ENCODE results near the gene CIZ1.

Gene CIZ1

DNA sequence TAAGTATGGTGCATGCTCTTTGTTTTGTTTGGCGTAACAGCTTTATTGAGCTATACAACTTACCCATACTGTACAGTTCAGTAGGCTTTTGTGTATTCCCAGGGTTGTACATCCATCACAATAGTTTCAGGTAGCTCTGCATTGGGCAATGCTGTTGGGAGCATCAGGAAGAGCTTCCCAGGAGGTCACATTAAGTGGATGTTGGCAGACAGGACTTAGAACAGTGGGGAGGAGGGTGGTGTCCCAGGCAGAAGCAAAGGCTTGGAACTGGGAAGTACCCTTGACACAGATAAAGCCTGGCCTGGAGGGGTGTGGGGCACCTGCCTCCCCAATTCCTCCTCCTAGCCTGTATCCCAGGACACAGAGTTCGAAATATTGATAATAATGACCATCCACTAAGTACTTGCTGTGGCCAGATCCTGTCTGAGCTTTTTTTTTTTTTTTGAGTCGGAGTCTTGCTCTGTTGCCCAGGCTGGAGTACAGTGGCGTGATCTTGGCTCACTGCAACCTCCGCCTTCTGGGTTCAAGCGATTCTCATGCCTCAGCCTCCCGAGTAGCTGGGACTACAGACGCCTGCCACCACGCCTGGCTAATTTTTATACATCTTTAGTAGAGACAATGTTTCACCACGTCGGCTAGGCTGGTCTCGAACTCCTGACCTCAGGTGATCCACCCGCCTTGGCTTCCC is 30.0 kb downstream of the CIZ1 start:
- CTCF ChIA-PET: interaction anchor here (1.1 to 1.9 kb wide), 6 partner anchors 9 to 45 kb away, joined by 3 to 5 read pairs (median 3); partner anchors contain the start of gene CIZ1
- H3K27ac ChIP-seq (ENCODE audit: insufficient read depth in 1 of 2, low read depth in 1 of 2, low read length in 2 of 2, poor library complexity in 1 of 2, severe bottlenecking in 2 of 2): no peak overlapping the region
- peak overlapping the region in 5 of 7 experiments; percentile 81 to 96 (median 87) for H3K4me3 ChIP-seq (ENCODE audit: control insufficient read depth in 1 of 7, extremely low read depth in 1 of 7, insufficient read depth in 4 of 7, low read depth in 2 of 7, low read length in 6 of 7)

DNA sequence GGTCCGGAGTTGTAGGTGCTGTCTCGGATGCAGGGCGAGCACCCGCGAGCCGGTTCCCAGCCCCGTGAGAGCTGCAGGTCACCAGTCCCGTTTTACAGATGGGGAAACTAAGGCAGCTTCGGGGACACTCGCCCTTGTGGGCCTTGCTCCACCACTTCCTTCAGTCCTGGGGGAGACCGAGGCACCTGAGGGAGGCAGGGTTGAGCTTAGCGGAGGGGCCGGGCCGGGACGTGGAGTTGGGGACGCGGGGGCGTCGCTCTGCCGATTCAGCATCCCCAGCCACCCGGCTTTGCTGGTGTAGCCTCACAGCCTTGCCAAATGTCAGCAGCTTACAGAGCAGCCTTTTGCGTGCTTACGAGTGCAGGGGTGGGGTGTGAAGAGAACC is 30.8 kb downstream of the CIZ1 start:
- ChIA-PET POLR2A (no interaction called here), CTCF (interaction anchor here (1.1 to 1.9 kb wide), 5 partner anchors 10 to 45 kb away, joined by 3 to 5 read pairs (median 3); partner anchors contain the start of gene CIZ1)
- H3K4me3 ChIP-seq (ENCODE audit: control insufficient read depth in 1 of 7, extremely low read depth in 1 of 7, insufficient read depth in 4 of 7, low read depth in 2 of 7, low read length in 6 of 7): peak overlapping the region; percentile 77 to 96 (median 85)
- WGBS (ENCODE audit: insufficient coverage): under 1% methylated on average over 17 of the region's 23 CpGs
- H3K27ac ChIP-seq (ENCODE audit: insufficient read depth in 1 of 2, low read depth in 1 of 2, low read length in 2 of 2, poor library complexity in 1 of 2, severe bottlenecking in 2 of 2): peak overlapping the region; percentile 50 to 87
- H3K4me1 ChIP-seq (ENCODE audit: control extremely low read depth in 1 of 4, control insufficient read depth in 4 of 4, insufficient read depth in 4 of 4, low read length in 3 of 4): peaks cover 6 to 19% (median 19%) of the 10 kb centered on the region in 4 experiments
- H3K36me3 ChIP-seq (ENCODE audit: control insufficient read depth in 4 of 4, insufficient read depth in 4 of 4, low read length in 3 of 4): peaks cover 7 to 31% (median 25%) of the 10 kb centered on the region in 4 experiments
- no peaks in the 10 kb centered on the region for H3K27me3 ChIP-seq (replicated peaks in 2 of 5; ENCODE audit: control insufficient read depth in 4 of 5, insufficient read depth in 5 of 5, low read length in 4 of 5)
- no peaks in the 10 kb centered on the region for H3K9me3 ChIP-seq (ENCODE audit: control extremely low read depth in 1 of 5, control insufficient read depth in 4 of 5, insufficient read depth in 2 of 5, low read depth in 1 of 5, low read length in 4 of 5)
- DNase-seq: peak in 2 of 3 donors; percentile 47 to 49

More for the DNA sequence above, 30.0 kb downstream of the CIZ1 start:
- POLR2A ChIA-PET: no interaction called here
- H3K9me3 ChIP-seq (ENCODE audit: control extremely low read depth in 1 of 5, control insufficient read depth in 4 of 5, insufficient read depth in 2 of 5, low read depth in 1 of 5, low read length in 4 of 5): no peaks in the 10 kb centered on the region
- no peak for DNase-seq
- peaks cover 6 to 19% (median 19%) of the 10 kb centered on the region in 4 experiments for H3K4me1 ChIP-seq (ENCODE audit: control extremely low read depth in 1 of 4, control insufficient read depth in 4 of 4, insufficient read depth in 4 of 4, low read length in 3 of 4)
- WGBS (ENCODE audit: insufficient coverage): 94% methylated on average over 6 of the region's 13 CpGs
- H3K36me3 ChIP-seq (ENCODE audit: control insufficient read depth in 4 of 4, insufficient read depth in 4 of 4, low read length in 3 of 4): peaks cover 7 to 38% (median 31%) of the 10 kb centered on the region in 4 experiments
- H3K27me3 ChIP-seq (replicated peaks in 2 of 5; ENCODE audit: control insufficient read depth in 4 of 5, insufficient read depth in 5 of 5, low read length in 4 of 5): no peaks in the 10 kb centered on the region

GRCh38 chr9:128159784-128160602 is 31.4 kb downstream of the CIZ1 start, which contains the start of gene BBLN:
TSS of gene BBLN (plus strand) at chr9:128160265. CDS start at chr9:128160408, 143 bp downstream.
- ChIA-PET CTCF (interaction anchor here (0.7 to 1.9 kb wide), 5 partner anchors 10 to 1062 kb away, joined by 3 to 5 read pairs (median 4); no protein-coding TSS in a partner anchor), POLR2A (interaction anchor here (1.1 kb wide), 1 partner anchor 17 kb away, joined by 3 read pairs; no protein-coding TSS in a partner anchor)
- Histone ChIP-seq H3K36me3 (ENCODE audit: control insufficient read depth in 4 of 4, insufficient read depth in 4 of 4, low read length in 3 of 4) (peaks cover 7 to 31% (median 25%) of the 10 kb centered on the region in 4 experiments), H3K9me3 (ENCODE audit: control extremely low read depth in 1 of 5, control insufficient read depth in 4 of 5, insufficient read depth in 2 of 5, low read depth in 1 of 5, low read length in 4 of 5) (no peaks in the 10 kb centered on the region), H3K4me1 (ENCODE audit: control extremely low read depth in 1 of 4, control insufficient read depth in 4 of 4, insufficient read depth in 4 of 4, low read length in 3 of 4) (peaks cover 6 to 19% (median 19%) of the 10 kb centered on the region in 4 experiments), H3K27ac (ENCODE audit: insufficient read depth in 1 of 2, low read depth in 1 of 2, low read length in 2 of 2, poor library complexity in 1 of 2, severe bottlenecking in 2 of 2) (peak within 1 kb of the TSS; percentile 50 to 87), H3K4me3 (ENCODE audit: control insufficient read depth in 1 of 7, extremely low read depth in 1 of 7, insufficient read depth in 4 of 7, low read depth in 2 of 7, low read length in 6 of 7) (peak within 1 kb of the TSS; percentile 77 to 96 (median 85)), H3K27me3 (replicated peaks in 2 of 5; ENCODE audit: control insufficient read depth in 4 of 5, insufficient read depth in 5 of 5, low read length in 4 of 5) (no peaks in the 10 kb centered on the region)
- DNase-seq: peak; percentile 84 to 89 (median 89)
- WGBS (ENCODE audit: insufficient coverage): under 1% methylated on average over 53 of the region's 77 CpGs

DNA sequence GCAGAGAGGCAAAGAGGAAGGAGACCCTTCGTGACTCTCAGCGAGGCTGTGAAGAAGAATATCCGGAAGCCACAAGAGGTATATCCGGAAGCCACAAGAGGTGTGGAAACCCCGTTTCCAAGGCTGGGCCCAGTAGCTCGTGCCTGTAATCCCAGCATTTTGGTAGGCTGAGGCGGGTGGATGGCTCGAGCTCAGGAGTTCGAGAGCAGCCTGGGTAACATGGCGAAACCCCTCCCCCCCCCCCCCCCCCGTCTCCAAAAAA is 31.9 kb downstream of the CIZ1 start:
- H3K4me3 ChIP-seq (ENCODE audit: control insufficient read depth in 1 of 7, extremely low read depth in 1 of 7, insufficient read depth in 4 of 7, low read depth in 2 of 7, low read length in 6 of 7): peak overlapping the region; percentile 59 to 85 (median 67)
- ChIA-PET POLR2A (interaction anchor here (1.1 kb wide), 1 partner anchor 16 kb away, joined by 3 read pairs; no protein-coding TSS in a partner anchor), CTCF (interaction anchor here (0.7 to 1.9 kb wide), 4 partner anchors 28 to 1063 kb away, joined by 3 to 5 read pairs (median 4); no protein-coding TSS in a partner anchor)
- H3K27ac ChIP-seq (ENCODE audit: insufficient read depth in 1 of 2, low read depth in 1 of 2, low read length in 2 of 2, poor library complexity in 1 of 2, severe bottlenecking in 2 of 2): peak overlapping the region in 1 of 2 experiments; percentile 83
- H3K27me3 ChIP-seq (replicated peaks in 2 of 5; ENCODE audit: control insufficient read depth in 4 of 5, insufficient read depth in 5 of 5, low read length in 4 of 5): no peaks in the 10 kb centered on the region
- peaks cover 6 to 19% (median 19%) of the 10 kb centered on the region in 4 experiments for H3K4me1 ChIP-seq (ENCODE audit: control extremely low read depth in 1 of 4, control insufficient read depth in 4 of 4, insufficient read depth in 4 of 4, low read length in 3 of 4)
- H3K9me3 ChIP-seq (ENCODE audit: control extremely low read depth in 1 of 5, control insufficient read depth in 4 of 5, insufficient read depth in 2 of 5, low read depth in 1 of 5, low read length in 4 of 5): no peaks in the 10 kb centered on the region
- WGBS (ENCODE audit: insufficient coverage): 22% methylated on average over 10 of the region's 11 CpGs
- DNase-seq: peak; percentile 42 to 83 (median 79)
- peaks cover 7 to 27% (median 22%) of the 10 kb centered on the region in 4 experiments for H3K36me3 ChIP-seq (ENCODE audit: control insufficient read depth in 4 of 4, insufficient read depth in 4 of 4, low read length in 3 of 4)

DNA sequence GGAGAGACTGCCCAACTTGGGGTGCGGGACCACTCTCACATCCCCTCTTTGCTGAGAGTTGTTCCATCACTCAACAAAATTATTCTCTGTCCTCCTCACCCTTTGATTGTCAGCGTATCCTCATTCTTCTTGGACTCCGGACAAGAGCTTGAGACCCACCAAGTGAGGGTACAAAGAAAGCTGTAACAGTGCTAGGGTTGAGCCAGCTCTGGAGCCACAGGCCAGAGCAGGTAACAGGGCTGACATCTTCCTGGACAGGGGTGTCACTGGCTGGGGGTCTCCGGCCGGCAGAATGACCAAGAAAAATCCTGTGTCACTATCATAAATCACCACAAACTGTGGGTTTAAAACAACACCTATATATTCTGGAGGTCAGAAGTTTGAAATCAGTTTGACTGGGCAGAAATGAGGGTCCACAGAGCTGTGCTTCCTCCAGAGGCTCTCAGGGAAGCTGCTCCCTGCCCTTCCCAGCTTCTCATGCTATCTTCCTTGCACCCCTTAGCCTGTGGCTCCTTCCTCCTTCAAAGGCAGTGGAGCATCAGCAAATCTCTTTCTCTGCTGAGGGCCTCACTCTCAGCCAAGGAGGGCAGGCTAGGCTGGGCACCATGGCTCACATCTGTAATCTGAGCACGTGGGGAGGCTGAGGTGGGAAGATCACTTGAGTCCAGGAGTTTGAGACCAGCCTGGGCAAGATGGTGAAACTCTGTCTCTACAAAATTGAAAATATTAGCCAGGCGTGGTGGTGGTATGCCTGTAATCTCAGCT is 35.5 kb downstream of the CIZ1 start:
- Histone ChIP-seq H3K4me3 (ENCODE audit: control insufficient read depth in 1 of 7, extremely low read depth in 1 of 7, insufficient read depth in 4 of 7, low read depth in 2 of 7, low read length in 6 of 7) (no peak overlapping the region), H3K27ac (ENCODE audit: insufficient read depth in 1 of 2, low read depth in 1 of 2, low read length in 2 of 2, poor library complexity in 1 of 2, severe bottlenecking in 2 of 2) (no peak overlapping the region), H3K27me3 (replicated peaks in 2 of 5; ENCODE audit: control insufficient read depth in 4 of 5, insufficient read depth in 5 of 5, low read length in 4 of 5) (no peaks in the 10 kb centered on the region), H3K4me1 (ENCODE audit: control extremely low read depth in 1 of 4, control insufficient read depth in 4 of 4, insufficient read depth in 4 of 4, low read length in 3 of 4) (peaks cover 2 to 18% (median 17%) of the 10 kb centered on the region in 4 experiments), H3K9me3 (ENCODE audit: control extremely low read depth in 1 of 5, control insufficient read depth in 4 of 5, insufficient read depth in 2 of 5, low read depth in 1 of 5, low read length in 4 of 5) (no peaks in the 10 kb centered on the region), H3K36me3 (ENCODE audit: control insufficient read depth in 4 of 4, insufficient read depth in 4 of 4, low read length in 3 of 4) (no peaks in the 10 kb centered on the region)
- CTCF ChIA-PET: interaction anchor here (1.4 kb wide), 1 partner anchor 10 kb away, joined by 3 read pairs; no protein-coding TSS in a partner anchor
- DNase-seq: no peak
- POLR2A ChIA-PET: no interaction called here
- WGBS (ENCODE audit: insufficient coverage): 95% methylated on average over 4 of the region's 7 CpGs

DNA sequence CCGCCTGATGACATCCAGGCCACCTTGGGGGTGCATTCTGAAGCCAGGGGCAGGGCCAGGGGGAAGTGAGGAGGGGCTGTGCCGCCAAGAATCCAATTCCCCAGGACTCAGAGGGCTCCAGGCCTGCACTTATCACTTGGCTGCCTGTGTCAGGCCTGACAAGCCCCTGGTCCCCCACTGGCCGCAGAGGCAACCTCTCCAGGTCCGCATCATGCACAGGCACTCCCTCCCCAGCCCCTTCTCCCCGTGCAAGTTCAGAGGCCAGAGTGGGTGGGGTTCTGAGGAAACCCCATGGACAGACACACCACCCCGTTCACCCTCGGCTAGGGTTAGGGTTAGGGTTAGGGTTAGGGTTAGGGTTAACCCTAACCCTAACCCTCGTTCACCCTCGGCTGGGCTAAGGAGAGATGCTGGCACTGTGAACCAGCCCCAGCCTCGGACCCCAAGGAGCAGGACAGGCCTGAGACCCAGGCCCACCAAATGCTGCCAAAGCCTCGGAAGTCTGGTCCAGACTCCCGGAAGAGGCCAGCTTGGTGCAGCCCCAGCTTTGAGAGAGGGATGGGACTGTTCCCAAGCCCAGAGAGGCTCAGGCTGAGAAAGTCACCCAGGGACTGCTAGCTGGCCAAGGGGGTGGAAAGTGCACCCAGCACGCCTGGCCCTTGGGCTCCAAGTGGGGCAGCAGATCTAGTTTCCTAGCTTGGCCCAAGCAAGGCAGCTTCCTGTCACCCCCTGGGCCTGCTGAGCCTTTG is 37.3 kb downstream of the CIZ1 start:
- 94% methylated on average over 10 of the region's 13 CpGs for WGBS (ENCODE audit: insufficient coverage)
- no peaks in the 10 kb centered on the region for H3K27me3 ChIP-seq (replicated peaks in 2 of 5; ENCODE audit: control insufficient read depth in 4 of 5, insufficient read depth in 5 of 5, low read length in 4 of 5)
- H3K9me3 ChIP-seq (ENCODE audit: control extremely low read depth in 1 of 5, control insufficient read depth in 4 of 5, insufficient read depth in 2 of 5, low read depth in 1 of 5, low read length in 4 of 5): no peaks in the 10 kb centered on the region
- ChIA-PET CTCF (no interaction called here), POLR2A (no interaction called here)
- DNase-seq: no peak
- peaks cover 0 to 23% (median 17%) of the 10 kb centered on the region in 4 experiments for H3K4me1 ChIP-seq (ENCODE audit: control extremely low read depth in 1 of 4, control insufficient read depth in 4 of 4, insufficient read depth in 4 of 4, low read length in 3 of 4)
- no peak overlapping the region for H3K4me3 ChIP-seq (ENCODE audit: control insufficient read depth in 1 of 7, extremely low read depth in 1 of 7, insufficient read depth in 4 of 7, low read depth in 2 of 7, low read length in 6 of 7)
- no peaks in the 10 kb centered on the region for H3K36me3 ChIP-seq (ENCODE audit: control insufficient read depth in 4 of 4, insufficient read depth in 4 of 4, low read length in 3 of 4)
- no peak overlapping the region for H3K27ac ChIP-seq (ENCODE audit: insufficient read depth in 1 of 2, low read depth in 1 of 2, low read length in 2 of 2, poor library complexity in 1 of 2, severe bottlenecking in 2 of 2)
